HCT116 (cell line): ENCODE results near the gene ISCA2. TPM values are rescaled to one million over a fixed set of nuclear protein-coding genes. Genes with fewer than 3 reads are reported as not detected.

Source experiments
- ATAC-seq: fragments of 200-7000 bp; cut with Tn5 transposase; 2 replicates; pipeline ENCODE4 v1.9.1; 2020; ENCODE audit warnings: mild to moderate bottlenecking, moderate library complexity
- BruUV-seq: library from RNA; stranded (reverse); fragments of 400-500 nt; replicated peaks from 2 replicates; lab custom pipeline; 2021; lab: Mats Ljungman, UMichigan
- CTCF ChIA-PET: fragments of 300-600 bp; sonication (Branson Sonifier 250); formaldehyde crosslinking; loops from one replicate; lab custom pipeline; 2021; ENCODE audit warnings: antibody characterized with exemption; lab: Charles Lee
- POLR2A ChIA-PET: fragments of 300-600, 350-600 bp; sonication (Branson Sonifier 250); formaldehyde crosslinking; loops from one replicate; lab custom pipeline; 2021; ENCODE audit warnings: antibody characterized with exemption; lab: Charles Lee
- RAD21 ChIA-PET, 2 experiments: fragments of 300-600 bp; sonication (Branson Sonifier 250); formaldehyde crosslinking; loops; one replicate each; lab custom pipeline; 2023; ENCODE audit warnings: low total read pairs in 2 of 2; ENCODE audit not compliant: uncharacterized antibody in 2 of 2, unreplicated experiment in 2 of 2, low non-redundant PET in 1 of 2; lab: Charles Lee
- DNase-seq: peaks from one replicate; pipeline ENCODE4 v3.0.0-alpha.2; 2010; ENCODE audit warnings: low read depth, low spot score
- H2AFZ ChIP-seq: fragments of 200-600 bp; shearing (Covaris generic), sonication (generic); 2 replicates; pipeline ENCODE4 v1.6.1; 2017; ENCODE audit warnings: low read depth, mixed run types, mixed read lengths, antibody characterized with exemption, low read length; ENCODE audit not compliant: poor library complexity, severe bottlenecking
- H3K27ac ChIP-seq: 2 replicates; pipeline ENCODE4 v1.5.1; 2012; ENCODE audit warnings: low read depth, low read length
- H3K27me3 ChIP-seq: fragments of 200-600 bp; sonication (generic); 2 replicates; pipeline ENCODE4 v1.6.1; 2016; ENCODE audit warnings: mixed run types, low read length, mixed read lengths; ENCODE audit not compliant: insufficient read depth
- H3K36me3 ChIP-seq, 2 experiments: fragments of 200-500 bp in 1 of 2; fragments of 200-600 bp in 1 of 2; sonication (Bioruptor generic) in 1 of 2; sonication (generic) in 1 of 2; 2 replicates each; pipeline versions ENCODE4 v1.5.1 to v1.6.1; 2014 to 2016; ENCODE audit warnings: low read length in 2 of 2, inconsistent platforms in 1 of 2, mixed read lengths in 1 of 2, mixed run types in 1 of 2; ENCODE audit not compliant: insufficient read depth in 2 of 2, control insufficient read depth in 1 of 2
- H3K4me1 ChIP-seq, 2 experiments: fragments of 200-600 bp in 1 of 2; sonication (generic) in 1 of 2; 2 replicates each; pipeline versions ENCODE4 v1.5.1 to v1.6.1; 2012 to 2017; ENCODE audit warnings: low read length in 2 of 2, inconsistent platforms in 1 of 2, mild to moderate bottlenecking in 1 of 2, mixed read lengths in 1 of 2, mixed run types in 1 of 2, moderate library complexity in 1 of 2; ENCODE audit not compliant: insufficient read depth in 2 of 2, control insufficient read depth in 1 of 2
- H3K4me2 ChIP-seq: fragments of 200-600 bp; sonication (generic); 2 replicates; pipeline ENCODE4 v1.6.1; 2017; ENCODE audit warnings: mixed run types, low read length, mixed read lengths
- H3K4me3 ChIP-seq, 2 experiments: fragments of 200-600 bp in 1 of 2; sonication (generic) in 1 of 2; replicated peaks in 1 of 2; 2 replicates each; pipeline ENCODE4 v1.5.1; 2011 to 2016; ENCODE audit warnings: low read length in 2 of 2, control low read depth in 1 of 2, low read depth in 1 of 2, mild to moderate bottlenecking in 1 of 2, mixed read lengths in 1 of 2, mixed run types in 1 of 2
- H3K79me2 ChIP-seq: fragments of 200-600 bp; sonication (generic); 2 replicates; pipeline ENCODE4 v1.6.1; 2017; ENCODE audit warnings: mild to moderate bottlenecking, mixed run types, low read length, moderate library complexity, mixed read lengths; ENCODE audit not compliant: insufficient read depth
- H3K9ac ChIP-seq: fragments of 200-600 bp; sonication (generic); 2 replicates; pipeline ENCODE4 v1.6.1; 2016; ENCODE audit warnings: low read length, mixed read lengths
- H3K9me2 ChIP-seq: fragments of 200-600 bp; sonication (generic), shearing (Covaris generic); 2 replicates; pipeline ENCODE4 v1.6.1; 2017; ENCODE audit warnings: mixed run types, mild to moderate bottlenecking, moderate library complexity; ENCODE audit not compliant: insufficient read depth
- H3K9me3 ChIP-seq, 2 experiments: fragments of 200-500 bp in 1 of 2; fragments of 200-600 bp in 1 of 2; sonication (Bioruptor generic) in 1 of 2; sonication (generic) in 1 of 2; 2 replicates each; pipeline ENCODE4 v1.6.1; 2014 to 2017; ENCODE audit warnings: low read length in 2 of 2, mixed read lengths in 2 of 2, inconsistent platforms in 1 of 2, low read depth in 1 of 2, mild to moderate bottlenecking in 1 of 2, mixed run types in 1 of 2, moderate library complexity in 1 of 2; ENCODE audit not compliant: control insufficient read depth in 1 of 2, insufficient read depth in 1 of 2
- H4K20me1 ChIP-seq: fragments of 200-600 bp; sonication (generic), shearing (Covaris generic); 2 replicates; pipeline ENCODE4 v1.6.1; 2017; ENCODE audit warnings: mixed run types, mild to moderate bottlenecking, moderate library complexity; ENCODE audit not compliant: insufficient read depth
- CBX3 ChIP-seq: IDR thresholded peaks from 2 replicates; pipeline ENCODE4 v1.6.1; 2012; ENCODE audit warnings: low read depth
- EZH2 ChIP-seq: fragments of 200-600 bp; sonication (generic); IDR thresholded peaks from 2 replicates; pipeline ENCODE4 v1.6.1; 2017; ENCODE audit warnings: antibody characterized with exemption, mixed run types
- FOSL1 ChIP-seq: IDR thresholded peaks from 2 replicates; pipeline ENCODE4 v1.6.1; 2012; ENCODE audit warnings: low read depth
- JUND ChIP-seq: IDR thresholded peaks from 2 replicates; pipeline ENCODE4 v1.6.1; 2012
- POLR2A ChIP-seq: IDR thresholded peaks from 2 replicates; pipeline ENCODE4 v1.7.0; 2011; ENCODE audit warnings: borderline replicate concordance; ENCODE audit not compliant: insufficient read depth, insufficient read length; ENCODE audit errors: extremely low read depth
- POLR2AphosphoS5 ChIP-seq: IDR thresholded peaks from 2 replicates; pipeline ENCODE4 v1.6.1; 2011; ENCODE audit warnings: mild to moderate bottlenecking, low read depth, low read length, moderate library complexity
- RAD21 ChIP-seq: IDR thresholded peaks from 2 replicates; pipeline ENCODE4 v1.6.1; 2012; ENCODE audit warnings: low read depth, mild to moderate bottlenecking
- SIN3A ChIP-seq: IDR thresholded peaks from 2 replicates; pipeline ENCODE4 v1.6.1; 2012; ENCODE audit warnings: low read depth
- intact Hi-C: fragments of 100-400 bp; cut with micrococcal nuclease; formaldehyde crosslinking; loops from 2 replicates; pipeline ENCODE4 v1.10.0; 2022
- total RNA-seq: library from RNA; stranded (reverse); gene quantifications from one replicate; pipeline ENCODE4 v1.2.1, GENCODE V29; 2021; ENCODE audit not compliant: unreplicated experiment
- TF ChIP-seq, protein P1 (sequence below): IDR thresholded peaks from 2 replicates; pipeline ENCODE4 v1.6.1; 2011; ENCODE audit warnings: mild to moderate bottlenecking, low read length, moderate library complexity; ENCODE audit not compliant: insufficient replicate concordance; ENCODE audit errors: extremely low read depth
- TF ChIP-seq, protein P2 (sequence below): IDR thresholded peaks from 2 replicates; pipeline ENCODE4 v1.6.1; 2012
- TF ChIP-seq, protein P3 (sequence below): IDR thresholded peaks from 2 replicates; pipeline ENCODE4 v1.6.1; 2012

Gene ISCA2
- total RNA-seq, 1 experiment from 2014 or later = 27.5 TPM

DNA sequence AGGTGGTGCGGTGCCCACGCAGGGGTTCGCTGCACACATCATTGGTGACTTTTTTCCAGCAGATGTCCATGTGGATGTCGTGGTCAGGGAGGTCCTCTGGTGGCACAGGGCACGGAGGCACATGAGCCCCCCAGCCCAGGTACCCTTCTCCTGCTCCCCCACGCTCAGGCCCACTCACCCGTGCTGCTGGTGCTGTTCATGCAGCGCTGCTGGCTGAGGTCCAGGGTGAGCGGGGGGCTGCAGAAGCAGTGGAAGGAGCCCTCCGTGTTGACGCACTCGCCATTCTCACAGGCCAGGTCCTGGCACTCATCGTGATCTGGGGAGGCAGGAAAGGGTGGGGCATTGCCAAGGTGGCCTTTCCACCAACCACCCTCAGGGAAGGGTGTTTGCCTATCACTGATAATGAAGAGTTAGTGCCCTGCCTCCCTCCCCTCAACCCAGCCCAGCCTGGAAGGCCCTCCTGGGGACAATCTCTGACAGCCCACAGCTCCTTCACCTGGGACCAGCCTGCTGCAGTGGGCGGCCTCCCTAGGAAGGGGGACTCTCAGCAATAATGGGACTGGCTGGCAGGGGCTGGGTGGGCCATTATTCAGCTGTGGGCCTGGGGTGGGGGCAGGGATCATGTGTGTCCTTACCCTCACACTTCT, 9.8 kb downstream of the ISCA2 start:
- Histone ChIP-seq H3K4me2 (no peak overlapping the region), H3K9me2 (no peaks in the 10 kb centered on the region), H3K9ac (no peak overlapping the region), H2AFZ (no peak overlapping the region), H3K9me3 (no peaks in the 10 kb centered on the region), H4K20me1 (no peaks in the 10 kb centered on the region), H3K4me1 (peaks cover 0 to 15% of the 10 kb centered on the region in 2 experiments; a peak in 2 of 4 replicates), H3K36me3 (no peaks in the 10 kb centered on the region), H3K4me3 (no peak overlapping the region), H3K27ac (no peak overlapping the region), H3K79me2 (no peaks in the 10 kb centered on the region), H3K27me3 (no peaks in the 10 kb centered on the region)
- ATAC-seq = no peak
- TF ChIP-seq CBX3 (no peak), EZH2 (no peak), JUND (no peak), POLR2AphosphoS5 (no peak), POLR2A (no peak), FOSL1 (no peak), RAD21 (no peak), SIN3A (no peak)
- TF ChIP-seq, protein P1, sequence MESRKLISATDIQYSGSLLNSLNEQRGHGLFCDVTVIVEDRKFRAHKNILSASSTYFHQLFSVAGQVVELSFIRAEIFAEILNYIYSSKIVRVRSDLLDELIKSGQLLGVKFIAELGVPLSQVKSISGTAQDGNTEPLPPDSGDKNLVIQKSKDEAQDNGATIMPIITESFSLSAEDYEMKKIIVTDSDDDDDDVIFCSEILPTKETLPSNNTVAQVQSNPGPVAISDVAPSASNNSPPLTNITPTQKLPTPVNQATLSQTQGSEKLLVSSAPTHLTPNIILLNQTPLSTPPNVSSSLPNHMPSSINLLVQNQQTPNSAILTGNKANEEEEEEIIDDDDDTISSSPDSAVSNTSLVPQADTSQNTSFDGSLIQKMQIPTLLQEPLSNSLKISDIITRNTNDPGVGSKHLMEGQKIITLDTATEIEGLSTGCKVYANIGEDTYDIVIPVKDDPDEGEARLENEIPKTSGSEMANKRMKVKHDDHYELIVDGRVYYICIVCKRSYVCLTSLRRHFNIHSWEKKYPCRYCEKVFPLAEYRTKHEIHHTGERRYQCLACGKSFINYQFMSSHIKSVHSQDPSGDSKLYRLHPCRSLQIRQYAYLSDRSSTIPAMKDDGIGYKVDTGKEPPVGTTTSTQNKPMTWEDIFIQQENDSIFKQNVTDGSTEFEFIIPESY = no peak
- TF ChIP-seq, protein P2, sequence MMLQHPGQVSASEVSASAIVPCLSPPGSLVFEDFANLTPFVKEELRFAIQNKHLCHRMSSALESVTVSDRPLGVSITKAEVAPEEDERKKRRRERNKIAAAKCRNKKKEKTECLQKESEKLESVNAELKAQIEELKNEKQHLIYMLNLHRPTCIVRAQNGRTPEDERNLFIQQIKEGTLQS = no peak
- TF ChIP-seq, protein P3, sequence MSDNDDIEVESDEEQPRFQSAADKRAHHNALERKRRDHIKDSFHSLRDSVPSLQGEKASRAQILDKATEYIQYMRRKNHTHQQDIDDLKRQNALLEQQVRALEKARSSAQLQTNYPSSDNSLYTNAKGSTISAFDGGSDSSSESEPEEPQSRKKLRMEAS = no peak
- DNase-seq = no peak
- no TSS peak for BruUV-seq
- RAD21 ChIA-PET = no interaction called here
- CTCF ChIA-PET = interaction anchor here (1.6 to 2.1 kb wide), 2 partner anchors 10 to 106 kb away, joined by 6 to 10 read pairs; partner anchors contain the start of genes ISCA2 and NPC2
- POLR2A ChIA-PET = no interaction called here
- intact Hi-C loops = no loop called here
